ENCODE data around the gene PCYOX1L.
A peak's percentile ranks its signal among the peaks of the same experiment; 100 is the strongest.

Gene PCYOX1L, protein sequence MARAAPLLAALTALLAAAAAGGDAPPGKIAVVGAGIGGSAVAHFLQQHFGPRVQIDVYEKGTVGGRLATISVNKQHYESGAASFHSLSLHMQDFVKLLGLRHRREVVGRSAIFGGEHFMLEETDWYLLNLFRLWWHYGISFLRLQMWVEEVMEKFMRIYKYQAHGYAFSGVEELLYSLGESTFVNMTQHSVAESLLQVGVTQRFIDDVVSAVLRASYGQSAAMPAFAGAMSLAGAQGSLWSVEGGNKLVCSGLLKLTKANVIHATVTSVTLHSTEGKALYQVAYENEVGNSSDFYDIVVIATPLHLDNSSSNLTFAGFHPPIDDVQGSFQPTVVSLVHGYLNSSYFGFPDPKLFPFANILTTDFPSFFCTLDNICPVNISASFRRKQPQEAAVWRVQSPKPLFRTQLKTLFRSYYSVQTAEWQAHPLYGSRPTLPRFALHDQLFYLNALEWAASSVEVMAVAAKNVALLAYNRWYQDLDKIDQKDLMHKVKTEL

DNA sequence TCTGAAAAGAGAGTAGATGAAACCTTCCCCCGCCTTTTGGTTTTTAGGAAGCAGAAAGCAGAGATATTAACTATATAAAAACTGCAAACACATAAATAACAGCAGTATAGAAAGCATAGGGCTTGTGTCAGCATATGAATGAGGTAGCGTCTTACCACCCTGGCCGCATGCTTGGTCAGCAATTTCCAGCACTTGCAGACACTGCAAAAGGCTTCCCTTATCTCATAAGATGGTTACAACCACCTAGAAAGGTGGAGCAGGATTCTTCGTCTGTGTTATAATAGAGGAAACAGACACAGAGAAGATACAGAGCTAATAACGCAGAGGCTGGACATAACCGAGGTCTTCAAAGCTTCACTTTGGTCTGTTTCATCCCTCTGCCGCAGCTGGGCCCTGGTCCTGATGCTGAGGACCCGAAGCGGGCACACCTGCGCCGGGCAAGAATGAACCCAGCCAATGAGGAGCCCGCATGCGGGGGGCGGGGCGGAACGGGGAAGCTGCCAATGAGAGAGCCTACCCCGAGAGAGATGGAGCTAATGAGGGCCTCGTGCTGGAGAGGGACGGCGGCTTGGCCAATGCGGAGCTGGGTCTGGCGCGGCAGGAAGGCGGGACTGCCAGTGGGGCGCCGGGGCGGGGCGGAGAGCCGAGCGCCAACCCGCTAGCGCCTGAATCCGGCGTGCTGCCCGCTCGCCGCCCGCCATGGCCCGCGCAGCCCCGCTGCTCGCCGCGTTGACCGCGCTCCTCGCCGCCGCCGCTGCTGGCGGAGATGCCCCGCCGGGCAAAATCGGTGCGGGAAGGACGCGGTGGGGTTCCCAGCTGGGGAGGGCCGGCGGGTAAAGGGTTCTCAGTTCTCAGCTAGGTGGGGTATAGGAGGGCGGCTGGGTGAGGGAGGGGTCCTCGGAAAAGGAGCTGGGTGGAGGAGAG is at the start of gene PCYOX1L:
TSS of gene PCYOX1L (plus strand) at position 677 of the 924 bp plus-strand sequence. CDS start at position 700, 23 bp downstream.
- Mint-ChIP-seq H3K36me3 (peaks cover 11% of the 10 kb centered on the region), H3K4me1 (peaks cover 14% of the 10 kb centered on the region)
- peak; percentile 97 for ATAC-seq (ENCODE audit: low read depth)

DNA sequence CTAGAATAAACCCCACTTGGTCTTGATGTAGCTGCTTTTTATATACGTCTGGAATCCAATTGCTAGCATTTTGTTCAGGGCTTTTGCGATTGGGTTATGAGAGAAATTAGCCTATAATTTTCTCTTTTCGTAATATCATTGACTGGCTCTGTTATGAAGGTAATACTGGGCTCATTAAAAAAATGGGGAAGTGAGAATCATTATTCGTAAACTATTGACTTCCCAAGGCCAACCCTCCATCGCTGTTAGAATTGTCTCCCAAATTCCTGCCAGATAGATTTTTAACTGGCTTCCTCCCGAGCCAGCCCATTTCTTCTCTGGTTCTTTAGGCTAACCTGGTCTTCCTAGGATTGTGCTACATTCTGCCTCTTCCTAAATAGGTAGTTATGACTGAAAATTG is 48.5 kb upstream of the PCYOX1L start:
- no peak overlapping the region for H3K4me3 Mint-ChIP-seq
- ATAC-seq (ENCODE audit: low read depth), result no peak

More for the DNA sequence above, at the start of gene PCYOX1L:
- no peaks in the 10 kb centered on the region for H3K9me3 Mint-ChIP-seq
- DNase-seq (ENCODE audit: low spot score in 2 of 2), result peak; percentile 81 to 84
- H3K27me3 Mint-ChIP-seq, result no peaks in the 10 kb centered on the region
- peak within 1 kb of the TSS; percentile 83 for H3K4me3 Mint-ChIP-seq
- H3K27ac Mint-ChIP-seq, result peak within 1 kb of the TSS; percentile 62

DNA sequence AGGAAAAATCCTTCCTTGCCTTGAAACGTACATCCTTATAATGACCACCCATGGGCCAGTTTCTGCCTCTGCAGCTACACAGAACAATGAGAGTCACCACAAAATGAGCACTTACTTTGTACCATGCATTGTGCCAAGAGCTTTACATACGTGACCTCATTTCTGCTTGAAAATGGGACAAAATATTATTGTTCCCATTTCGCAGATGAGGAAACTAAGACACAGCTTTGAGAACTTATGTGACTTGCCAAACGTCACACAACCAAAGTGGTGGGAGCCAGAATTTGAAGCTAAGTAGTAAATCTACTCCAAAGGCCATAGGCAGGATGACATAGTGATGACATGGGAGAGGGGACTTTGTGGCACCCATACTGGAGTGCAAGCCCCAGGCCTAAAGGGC is 47.4 kb upstream of the PCYOX1L start:
- no peak for ATAC-seq (ENCODE audit: low read depth)
- Mint-ChIP-seq H3K9me3 (no peaks in the 10 kb centered on the region), H3K27ac (no peak overlapping the region), H3K27me3 (peaks cover 15% of the 10 kb centered on the region), H3K4me1 (peaks cover 4% of the 10 kb centered on the region), H3K4me3 (no peak overlapping the region), H3K36me3 (no peaks in the 10 kb centered on the region)
- DNase-seq (ENCODE audit: low spot score in 2 of 2), result no peak

More for the DNA sequence above, 48.5 kb upstream of the PCYOX1L start:
- no peaks in the 10 kb centered on the region for H3K9me3 Mint-ChIP-seq
- peaks cover 15% of the 10 kb centered on the region for H3K27me3 Mint-ChIP-seq
- no peak overlapping the region for H3K27ac Mint-ChIP-seq
- H3K4me1 Mint-ChIP-seq, result peaks cover 4% of the 10 kb centered on the region
- H3K36me3 Mint-ChIP-seq, result no peaks in the 10 kb centered on the region
- no peak for DNase-seq (ENCODE audit: low spot score in 2 of 2)

DNA sequence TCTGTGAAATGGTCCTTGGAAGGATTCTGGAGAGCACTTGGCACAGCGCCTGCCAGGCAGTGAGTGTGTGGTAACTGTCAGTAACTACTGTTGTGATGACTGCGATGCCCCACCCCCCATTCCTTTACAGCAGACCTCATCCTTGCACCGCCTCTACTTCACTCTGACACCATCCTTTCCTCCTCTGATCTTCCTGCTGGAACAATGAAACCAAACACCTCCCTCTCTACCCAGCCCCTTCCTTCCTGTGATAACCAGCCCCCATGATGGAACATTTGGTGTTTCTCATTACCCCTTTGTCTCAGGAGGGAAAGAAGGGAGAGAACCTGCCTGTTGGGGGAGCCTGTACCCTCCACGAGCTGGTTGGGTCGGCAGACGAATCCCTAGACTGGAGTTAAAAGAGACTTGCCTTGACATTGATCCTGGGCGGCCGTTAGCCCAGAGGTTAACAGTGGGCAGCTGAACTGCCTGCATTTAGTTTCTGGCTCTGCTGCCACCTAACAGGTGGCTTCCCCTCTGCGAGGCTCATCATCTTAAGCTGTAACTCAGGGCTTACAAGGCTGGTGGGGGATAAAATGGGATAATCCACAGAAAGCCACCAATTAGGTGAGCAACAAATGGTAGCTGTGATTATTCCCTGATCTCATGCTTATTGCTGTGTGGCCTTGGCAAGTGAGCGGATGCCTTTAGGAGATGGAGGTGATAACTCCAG is 46.7 kb upstream of the PCYOX1L start:
- ATAC-seq (ENCODE audit: low read depth), result no peak
- Mint-ChIP-seq H3K27me3 (peaks cover 12% of the 10 kb centered on the region), H3K36me3 (no peaks in the 10 kb centered on the region), H3K4me3 (no peak overlapping the region), H3K27ac (no peak overlapping the region), H3K9me3 (no peaks in the 10 kb centered on the region), H3K4me1 (peaks cover 4% of the 10 kb centered on the region)
- DNase-seq (ENCODE audit: low spot score in 2 of 2), result no peak

DNA sequence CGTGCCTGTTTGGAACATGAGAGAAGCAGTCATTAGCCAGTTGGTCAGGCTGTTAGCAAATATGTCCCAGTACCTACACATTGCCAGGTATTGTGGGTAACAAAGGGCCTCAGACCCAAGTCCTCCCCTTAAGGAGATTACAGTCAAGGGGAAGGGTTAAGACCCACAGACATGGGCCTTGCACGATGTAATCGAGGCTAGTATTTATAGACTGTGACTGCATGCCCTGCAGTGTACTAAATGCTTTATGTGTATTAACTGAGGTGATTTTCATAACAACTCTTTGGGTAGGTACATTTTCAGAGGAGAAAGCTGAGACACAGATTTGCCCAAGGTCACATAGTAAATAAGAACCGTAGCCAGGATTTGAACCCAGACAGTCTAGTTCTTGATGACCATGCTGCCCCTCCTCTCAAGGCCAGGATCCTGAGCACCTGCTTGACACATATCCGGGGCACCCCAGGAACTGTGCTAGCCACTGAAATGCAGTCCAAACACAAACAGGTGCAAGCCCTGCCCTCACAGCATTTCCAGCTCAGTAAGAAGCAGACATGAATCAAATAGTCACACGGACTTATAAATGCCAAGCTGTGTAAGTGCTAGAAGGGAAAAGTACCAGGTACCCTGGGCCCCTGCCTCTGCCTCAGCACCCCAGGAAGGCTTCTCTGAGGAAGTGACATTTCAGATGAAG is 44.5 kb upstream of the PCYOX1L start:
- Mint-ChIP-seq H3K4me3 (no peak overlapping the region), H3K27me3 (peaks cover 10% of the 10 kb centered on the region), H3K27ac (no peak overlapping the region), H3K36me3 (no peaks in the 10 kb centered on the region), H3K4me1 (peaks cover 4% of the 10 kb centered on the region), H3K9me3 (no peaks in the 10 kb centered on the region)
- ATAC-seq (ENCODE audit: low read depth), result no peak
- DNase-seq (ENCODE audit: low spot score in 2 of 2), result no peak

DNA sequence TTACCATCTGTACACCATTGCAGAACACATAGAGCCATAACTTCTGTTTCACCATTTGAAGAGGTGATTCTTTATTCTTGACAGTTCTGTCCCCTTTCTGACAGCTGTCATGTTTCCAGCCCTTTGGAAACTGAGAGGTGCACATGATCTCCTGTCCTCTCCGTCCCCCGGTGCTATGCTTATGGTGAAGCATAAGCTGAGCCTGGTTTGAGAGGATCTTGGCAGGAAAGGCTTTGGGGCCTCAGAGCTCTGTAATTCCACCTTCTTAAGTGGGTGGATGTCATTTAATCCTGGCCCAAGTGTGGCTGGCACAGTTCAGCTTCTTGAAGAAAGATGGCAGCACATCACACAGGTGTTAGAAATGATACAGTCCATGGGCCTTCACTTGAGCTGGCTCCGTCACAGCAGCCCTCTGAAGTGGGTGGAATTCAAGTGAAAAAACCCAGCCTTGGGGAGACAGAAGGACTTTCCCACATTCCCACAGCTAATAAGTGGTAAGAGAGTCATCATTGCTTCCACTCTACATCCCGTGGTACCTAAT is 43.2 kb upstream of the PCYOX1L start:
- Mint-ChIP-seq H3K36me3 (no peaks in the 10 kb centered on the region), H3K27ac (no peak overlapping the region), H3K4me1 (peaks cover 2% of the 10 kb centered on the region), H3K9me3 (no peaks in the 10 kb centered on the region), H3K27me3 (peaks cover 10% of the 10 kb centered on the region), H3K4me3 (no peak overlapping the region)
- ATAC-seq (ENCODE audit: low read depth) (no peak), DNase-seq (ENCODE audit: low spot score in 2 of 2) (no peak)

DNA sequence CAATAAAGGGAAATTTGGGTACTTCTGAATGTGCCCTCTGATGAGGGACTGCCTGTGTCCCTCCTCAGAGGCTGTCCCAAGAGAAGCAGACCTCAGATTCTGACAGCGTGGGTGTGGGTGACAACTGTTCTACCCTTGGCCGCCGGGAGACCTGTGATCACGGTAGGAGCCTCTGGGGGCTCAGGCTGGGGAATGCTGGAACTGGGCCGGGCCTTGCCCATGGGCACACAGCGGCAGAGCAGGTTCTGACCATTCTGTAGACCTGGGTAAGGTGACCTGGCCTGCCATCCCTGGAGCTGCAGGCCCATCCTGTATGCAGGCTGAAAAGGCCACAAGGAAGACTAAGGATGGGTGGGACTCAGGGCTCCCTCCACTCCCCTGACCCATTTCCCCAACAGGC is 42.1 kb upstream of the PCYOX1L start:
- Mint-ChIP-seq H3K27ac (no peak overlapping the region), H3K36me3 (no peaks in the 10 kb centered on the region), H3K4me1 (no peaks in the 10 kb centered on the region), H3K9me3 (no peaks in the 10 kb centered on the region), H3K27me3 (peaks cover 10% of the 10 kb centered on the region), H3K4me3 (no peak overlapping the region)
- DNase-seq (ENCODE audit: low spot score in 2 of 2) (no peak), ATAC-seq (ENCODE audit: low read depth) (no peak)

DNA sequence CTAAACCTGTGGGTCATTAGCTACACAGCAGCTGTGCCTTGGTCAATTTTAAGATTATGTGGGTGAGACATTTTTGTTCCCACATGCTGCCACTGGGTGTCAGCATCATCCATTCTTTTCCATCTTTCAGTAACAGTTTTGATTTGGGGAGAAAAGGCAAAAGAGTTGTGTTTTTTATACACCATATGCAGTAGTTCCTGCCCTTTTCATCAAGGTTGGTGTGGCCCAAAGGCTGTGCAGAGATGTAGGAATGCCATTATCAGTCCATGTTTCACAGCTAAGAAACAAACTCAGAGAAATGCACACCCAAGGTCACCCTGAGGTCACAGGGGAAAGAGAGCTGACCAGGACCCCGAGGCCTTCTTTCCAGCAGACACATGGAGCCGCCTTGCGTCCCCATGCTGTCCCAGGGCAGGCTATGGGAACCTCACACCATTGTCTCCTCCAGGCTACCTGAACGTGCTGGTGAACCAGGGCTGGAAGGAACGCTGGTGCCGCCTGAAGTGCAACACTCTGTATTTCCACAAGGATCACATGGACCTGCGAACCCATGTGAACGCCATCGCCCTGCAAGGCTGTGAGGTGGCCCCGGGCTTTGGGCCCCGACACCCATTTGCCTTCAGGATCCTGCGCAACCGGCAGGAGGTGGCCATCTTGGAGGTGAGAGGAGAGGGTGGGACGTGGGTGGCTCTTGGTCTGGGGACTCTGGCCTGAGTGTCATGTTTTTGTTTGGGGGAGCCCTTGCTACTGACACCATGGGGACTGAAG is 40.4 kb upstream of the PCYOX1L start:
- H3K27me3 Mint-ChIP-seq, result peaks cover 6% of the 10 kb centered on the region
- no peak overlapping the region for H3K27ac Mint-ChIP-seq
- DNase-seq (ENCODE audit: low spot score in 2 of 2) (peak in 1 of 2 donors; percentile 30), ATAC-seq (ENCODE audit: low read depth) (peak; percentile 57)
- H3K4me3 Mint-ChIP-seq, result no peak overlapping the region
- no peaks in the 10 kb centered on the region for H3K4me1 Mint-ChIP-seq
- no peaks in the 10 kb centered on the region for H3K9me3 Mint-ChIP-seq
- no peaks in the 10 kb centered on the region for H3K36me3 Mint-ChIP-seq

DNA sequence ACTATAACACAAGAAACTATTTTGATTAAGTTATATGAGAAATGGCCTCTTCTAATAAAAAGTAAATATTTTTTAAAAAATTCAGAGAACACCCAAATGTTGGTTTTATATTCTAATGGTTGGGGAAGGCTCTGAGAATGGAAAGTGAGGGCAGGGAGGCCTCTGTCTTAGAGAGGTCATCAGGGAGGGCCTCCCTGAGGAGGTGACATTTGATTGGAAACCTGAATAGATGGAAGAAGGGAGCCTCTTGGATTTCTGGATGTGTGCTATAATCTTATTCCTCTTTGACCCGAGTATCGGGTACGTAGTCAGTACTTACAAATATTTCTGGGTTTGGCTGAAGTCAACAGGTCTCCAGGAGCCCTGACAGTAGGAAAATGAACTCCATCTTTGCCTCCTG is 38.7 kb upstream of the PCYOX1L start:
- Mint-ChIP-seq H3K4me3 (no peak overlapping the region), H3K36me3 (no peaks in the 10 kb centered on the region), H3K9me3 (no peaks in the 10 kb centered on the region), H3K27me3 (no peaks in the 10 kb centered on the region), H3K4me1 (no peaks in the 10 kb centered on the region), H3K27ac (no peak overlapping the region)
- ATAC-seq (ENCODE audit: low read depth) (no peak), DNase-seq (ENCODE audit: low spot score in 2 of 2) (no peak)

DNA sequence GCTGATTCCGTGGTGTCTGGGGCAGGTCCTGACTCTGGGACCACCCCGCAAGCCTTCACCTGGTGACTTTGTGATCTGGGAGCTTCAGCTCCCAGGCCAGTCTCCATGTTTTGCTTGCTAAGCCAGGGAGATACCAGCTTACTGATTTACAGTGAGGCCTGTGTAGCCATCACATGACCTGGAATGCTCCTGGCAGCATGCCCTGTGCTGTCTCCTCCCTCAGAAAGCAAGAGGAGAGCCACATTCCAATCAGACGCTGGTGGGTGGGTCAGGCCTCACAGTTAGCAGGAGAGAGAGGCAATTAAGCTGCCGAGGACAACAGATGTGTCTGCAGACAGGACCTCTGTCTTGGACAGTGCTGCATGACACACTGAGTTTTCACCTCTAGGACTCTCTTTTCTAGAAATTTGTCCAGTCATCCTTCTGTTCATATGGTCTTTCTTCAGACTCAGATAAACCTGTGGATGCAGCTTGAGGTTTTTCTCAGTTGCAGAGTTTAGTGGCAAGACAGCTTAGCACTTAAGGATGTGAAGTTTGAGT is 37.0 kb upstream of the PCYOX1L start:
- Mint-ChIP-seq H3K4me1 (no peaks in the 10 kb centered on the region), H3K27me3 (no peaks in the 10 kb centered on the region), H3K4me3 (no peak overlapping the region), H3K9me3 (no peaks in the 10 kb centered on the region), H3K36me3 (peaks cover 1% of the 10 kb centered on the region), H3K27ac (no peak overlapping the region)
- no peak for DNase-seq (ENCODE audit: low spot score in 2 of 2)
- ATAC-seq (ENCODE audit: low read depth), result no peak

DNA sequence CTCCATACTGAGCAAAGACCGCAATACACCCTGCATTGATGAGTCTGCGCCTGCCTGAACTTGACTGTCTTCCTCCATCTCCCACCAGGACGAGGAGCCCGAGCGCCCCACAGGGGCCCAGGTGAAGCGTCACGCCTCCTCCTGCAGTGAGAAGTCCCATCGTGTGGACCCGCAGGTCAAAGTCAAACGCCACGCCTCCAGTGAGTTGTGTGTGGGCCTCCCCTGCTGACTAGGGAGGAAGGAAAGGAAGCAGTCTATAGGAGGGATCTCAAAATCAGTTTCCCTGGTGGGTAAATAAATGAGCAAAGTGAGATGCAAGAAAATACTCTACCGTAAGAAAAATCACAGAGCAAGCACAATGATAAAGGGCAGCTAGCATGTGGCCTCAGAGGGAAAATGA is 35.3 kb upstream of the PCYOX1L start:
- Mint-ChIP-seq H3K4me3 (no peak overlapping the region), H3K4me1 (no peaks in the 10 kb centered on the region)
- no peak for ATAC-seq (ENCODE audit: low read depth)

DNA sequence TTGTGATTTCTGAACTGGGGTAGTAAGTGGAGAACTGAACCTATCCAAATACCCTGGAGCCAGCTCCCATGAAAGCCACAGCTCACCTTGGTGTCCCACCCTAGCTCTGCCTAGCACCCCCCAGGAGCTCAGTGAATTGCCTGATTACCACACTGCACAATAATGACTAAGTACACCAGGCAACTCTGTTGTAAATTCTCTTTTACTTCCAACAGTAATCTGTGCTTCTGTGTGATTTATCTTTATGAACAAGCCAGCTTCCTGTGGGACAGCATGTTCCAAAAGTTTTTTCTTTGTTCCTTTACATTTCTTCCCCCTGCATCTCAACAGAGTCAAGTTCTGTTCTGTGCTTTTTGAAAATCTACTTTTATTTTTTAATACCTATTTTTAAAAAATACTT is 34.6 kb upstream of the PCYOX1L start:
- ATAC-seq (ENCODE audit: low read depth), result no peak
- Mint-ChIP-seq H3K4me3 (no peak overlapping the region), H3K36me3 (peaks cover 2% of the 10 kb centered on the region), H3K27ac (no peak overlapping the region), H3K4me1 (no peaks in the 10 kb centered on the region), H3K27me3 (no peaks in the 10 kb centered on the region), H3K9me3 (no peaks in the 10 kb centered on the region)
- no peak for DNase-seq (ENCODE audit: low spot score in 2 of 2)

More for the DNA sequence above, 35.3 kb upstream of the PCYOX1L start:
- Mint-ChIP-seq H3K27me3 (no peaks in the 10 kb centered on the region), H3K27ac (no peak overlapping the region), H3K36me3 (peaks cover 2% of the 10 kb centered on the region), H3K9me3 (no peaks in the 10 kb centered on the region)
- DNase-seq (ENCODE audit: low spot score in 2 of 2), result no peak
